Measurements from ENCODE around the gene S100A14. TPM values are rescaled to one million over a fixed set of nuclear protein-coding genes. Genes with fewer than 3 reads are reported as not detected.

Gene S100A14
- polyA plus RNA-seq, 3 donors = 17.2 to 19.6 (median 18.9) TPM

- DNase-seq = no peak
These were observed 7.0 kb upstream of the S100A14 start for GRCh38 chr1:153623101-153623500.

GRCh38 chr1:153619171-153619570 lies 3.0 kb upstream of the S100A14 start:
- no peak for DNase-seq

GRCh38 chr1:153617663-153618062 lies 1.5 kb upstream of the S100A14 start:
- peak; percentile 64 for DNase-seq

GRCh38 chr1:153616917-153617311 lies 789 bp upstream of the S100A14 start:
- DNase-seq = no peak

GRCh38 chr1:153615406-153615805 lies 719 bp downstream of the S100A14 start:
- DNase-seq = no peak

GRCh38 chr1:153614906-153615305 lies 1.2 kb downstream of the S100A14 start:
- no peak for DNase-seq

GRCh38 chr1:153614189-153614900 lies 1.8 kb downstream of the S100A14 start:
- DNase-seq = no peak

GRCh38 chr1:153613406-153613805 lies 2.7 kb downstream of the S100A14 start:
- DNase-seq = no peak

- DNase-seq = no peak
These were observed 3.3 kb downstream of the S100A14 start, which contains the start of gene S100A16 for GRCh38 chr1:153612755-153613331. Gene S100A16 (minus strand): TSS chr1:153613137. CDS start chr1:153608151, 4,986 bp downstream.

- no peak for DNase-seq
These were observed 3.9 kb downstream of the S100A14 start for GRCh38 chr1:153612111-153612754.

- DNase-seq = no peak
These were observed 4.8 kb downstream of the S100A14 start for GRCh38 chr1:153611356-153611755.

GRCh38 chr1:153610811-153611301 lies 5.3 kb downstream of the S100A14 start:
- no peak for DNase-seq

GRCh38 chr1:153610334-153610733 lies 5.8 kb downstream of the S100A14 start:
- no peak for DNase-seq

- no peak for DNase-seq
These were observed 6.6 kb downstream of the S100A14 start for GRCh38 chr1:153609585-153609907.

GRCh38 chr1:153608742-153609584 lies 7.2 kb downstream of the S100A14 start:
- peak; percentile 60 for DNase-seq

- DNase-seq = no peak
These were observed 7.9 kb downstream of the S100A14 start for GRCh38 chr1:153608089-153608682.

- no peak for DNase-seq
These were observed 8.7 kb downstream of the S100A14 start for GRCh38 chr1:153607381-153607780.

GRCh38 chr1:153606194-153606593 lies 9.9 kb downstream of the S100A14 start:
- no peak for DNase-seq

GRCh38 chr1:153602749-153603148 lies 13.4 kb downstream of the S100A14 start:
- DNase-seq = no peak

GRCh38 chr1:153599847-153600246 lies 16.3 kb downstream of the S100A14 start:
- no peak for DNase-seq

- peak; percentile 46 for DNase-seq
These were observed 17.6 kb downstream of the S100A14 start for GRCh38 chr1:153598309-153599172.
